Peyer's patch (tissue), 4 donors: ENCODE results near the gene DGKI. TPM values are rescaled to one million over a fixed set of nuclear protein-coding genes. Genes with fewer than 3 reads are reported as not detected.

Experiments
- DNase-seq, 3 donors: peaks; one replicate each; pipeline ENCODE4 v3.0.0-alpha.2; 2017 to 2019
- H3K27ac ChIP-seq, 4 donors: fragments of 200-600 bp; sonication (generic); one replicate each; pipeline ENCODE4 v1.5.1; 2016 to 2019
- H3K27me3 ChIP-seq, 2 donors: fragments of 200-600 bp; sonication (generic); one replicate each; pipeline ENCODE4 v1.5.1; 2019
- H3K36me3 ChIP-seq, 3 donors: fragments of 200-600 bp; sonication (generic); one replicate each; pipeline ENCODE4 v1.5.1; 2016 to 2019
- H3K4me1 ChIP-seq, 4 donors: fragments of 200-600 bp; sonication (generic); one replicate each; pipeline ENCODE4 v1.5.1; 2016 to 2019
- H3K4me3 ChIP-seq, 4 donors: fragments of 200-600 bp; sonication (generic); 1 replicate in 3 of 4; 2 replicates in 1 of 4; pipeline ENCODE4 v1.5.1; 2016 to 2019; ENCODE audit warnings: mild to moderate bottlenecking in 1 of 4
- H3K9me3 ChIP-seq, 4 donors: fragments of 200-600 bp; sonication (generic); one replicate each; pipeline ENCODE4 v1.5.1; 2016 to 2019; ENCODE audit warnings: mild to moderate bottlenecking in 1 of 4
- POLR2A ChIP-seq, 2 donors: fragments of 450-650 bp; IDR thresholded peaks; one replicate each; pipeline ENCODE4 v1.5.1; 2017; ENCODE audit warnings: antibody characterized with exemption in 2 of 2, mild to moderate bottlenecking in 2 of 2, moderate library complexity in 2 of 2
- total RNA-seq, 4 donors: library from RNA; depleted of rRNA; stranded (reverse); fragments of >200 nt; gene quantifications; one replicate each; pipeline ENCODE4 v1.1.0, GENCODE V29; 2016
- TF ChIP-seq, protein P1 (sequence below), 6 experiments: fragments of 450-650 bp in 4 of 6; fragments of 200-600 bp in 2 of 6; sonication (generic) in 1 of 6; IDR thresholded peaks; one replicate each; pipeline ENCODE4 v1.5.1; 2017 to 2019; ENCODE audit warnings: antibody characterized with exemption in 6 of 6, mild to moderate bottlenecking in 3 of 6, moderate library complexity in 1 of 6

The DGKI gene
- total RNA-seq, 4 donors from 2014 or later = 0.19 to 0.40 (median 0.35) TPM; not detected in 1

GRCh38 chr7:137386966-137387365, 459.8 kb downstream of the DGKI start:
- no peak for DNase-seq
- no peaks in the 10 kb centered on the region for H3K4me1 ChIP-seq
- no peaks in the 10 kb centered on the region for H3K9me3 ChIP-seq
- H3K36me3 ChIP-seq = no peaks in the 10 kb centered on the region
- TF ChIP-seq, protein P1, sequence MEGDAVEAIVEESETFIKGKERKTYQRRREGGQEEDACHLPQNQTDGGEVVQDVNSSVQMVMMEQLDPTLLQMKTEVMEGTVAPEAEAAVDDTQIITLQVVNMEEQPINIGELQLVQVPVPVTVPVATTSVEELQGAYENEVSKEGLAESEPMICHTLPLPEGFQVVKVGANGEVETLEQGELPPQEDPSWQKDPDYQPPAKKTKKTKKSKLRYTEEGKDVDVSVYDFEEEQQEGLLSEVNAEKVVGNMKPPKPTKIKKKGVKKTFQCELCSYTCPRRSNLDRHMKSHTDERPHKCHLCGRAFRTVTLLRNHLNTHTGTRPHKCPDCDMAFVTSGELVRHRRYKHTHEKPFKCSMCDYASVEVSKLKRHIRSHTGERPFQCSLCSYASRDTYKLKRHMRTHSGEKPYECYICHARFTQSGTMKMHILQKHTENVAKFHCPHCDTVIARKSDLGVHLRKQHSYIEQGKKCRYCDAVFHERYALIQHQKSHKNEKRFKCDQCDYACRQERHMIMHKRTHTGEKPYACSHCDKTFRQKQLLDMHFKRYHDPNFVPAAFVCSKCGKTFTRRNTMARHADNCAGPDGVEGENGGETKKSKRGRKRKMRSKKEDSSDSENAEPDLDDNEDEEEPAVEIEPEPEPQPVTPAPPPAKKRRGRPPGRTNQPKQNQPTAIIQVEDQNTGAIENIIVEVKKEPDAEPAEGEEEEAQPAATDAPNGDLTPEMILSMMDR (IDR thresholded peaks at IDR 0.05) = no peak
- no peak for TF ChIP-seq POLR2A (IDR thresholded peaks at IDR 0.05)
- no peak overlapping the region for H3K4me3 ChIP-seq
- H3K27ac ChIP-seq = no peak overlapping the region
- H3K27me3 ChIP-seq = no peaks in the 10 kb centered on the region

- no peak for TF ChIP-seq POLR2A (IDR thresholded peaks at IDR 0.05)
- TF ChIP-seq, protein P1 (IDR thresholded peaks at IDR 0.05) = no peak
- no peak overlapping the region for H3K4me3 ChIP-seq
These were observed 465.7 kb downstream of the DGKI start for GRCh38 chr7:137381045-137381444.

DNA sequence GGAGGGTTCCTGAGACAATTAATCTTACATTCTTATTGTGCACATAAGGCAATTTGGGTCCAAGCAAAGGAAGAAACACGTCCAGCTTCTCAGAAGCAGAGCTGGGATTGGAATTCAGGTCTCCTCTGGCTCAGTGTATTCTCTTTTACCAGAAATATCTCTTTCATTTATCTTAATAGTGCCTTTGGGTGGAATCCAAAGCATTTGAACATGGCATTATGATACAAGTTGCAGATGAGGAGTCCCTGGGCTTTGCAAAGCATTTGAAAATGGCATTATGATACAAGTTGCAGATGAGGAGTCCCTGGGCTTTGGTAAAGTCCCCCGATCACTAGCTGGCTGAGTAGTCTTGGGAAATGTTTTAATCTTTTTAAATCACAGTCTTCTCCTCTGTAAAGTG, 473.3 kb downstream of the DGKI start:
- Histone ChIP-seq H3K4me1 (no peaks in the 10 kb centered on the region), H3K4me3 (no peak overlapping the region), H3K27ac (no peak overlapping the region), H3K9me3 (no peaks in the 10 kb centered on the region), H3K36me3 (no peaks in the 10 kb centered on the region), H3K27me3 (no peaks in the 10 kb centered on the region)
- DNase-seq = no peak
- TF ChIP-seq, protein P1 (IDR thresholded peaks at IDR 0.05) = no peak
- TF ChIP-seq POLR2A (IDR thresholded peaks at IDR 0.05) = no peak

More at GRCh38 chr7:137381045-137381444, 465.7 kb downstream of the DGKI start:
- no peaks in the 10 kb centered on the region for H3K4me1 ChIP-seq
- no peak for DNase-seq
- no peaks in the 10 kb centered on the region for H3K27me3 ChIP-seq
- no peaks in the 10 kb centered on the region for H3K9me3 ChIP-seq
- no peak overlapping the region for H3K27ac ChIP-seq
- no peaks in the 10 kb centered on the region for H3K36me3 ChIP-seq

DNA sequence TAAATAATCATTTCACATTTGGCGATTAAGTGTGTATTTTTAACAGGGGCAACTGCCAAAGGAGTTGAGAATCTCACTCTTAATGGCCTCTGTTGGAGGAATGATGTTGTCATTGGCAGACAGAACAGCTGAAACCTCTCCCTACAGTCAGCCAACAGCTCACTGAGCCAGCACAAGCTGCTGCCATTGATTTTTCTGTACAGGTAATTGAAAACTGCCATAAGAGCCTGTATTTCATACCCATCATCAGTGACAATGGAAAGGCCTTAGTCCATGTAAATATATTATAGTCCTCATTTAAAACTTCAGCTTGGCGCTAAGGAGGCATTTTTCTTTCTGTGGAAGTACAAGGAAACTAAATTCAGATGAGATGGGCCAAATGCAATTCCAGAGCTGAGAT, 475.2 kb downstream of the DGKI start:
- DNase-seq = no peak
- no peak overlapping the region for H3K27ac ChIP-seq
- no peaks in the 10 kb centered on the region for H3K4me1 ChIP-seq
- no peaks in the 10 kb centered on the region for H3K9me3 ChIP-seq
- no peaks in the 10 kb centered on the region for H3K36me3 ChIP-seq
- H3K4me3 ChIP-seq = no peak overlapping the region
- no peaks in the 10 kb centered on the region for H3K27me3 ChIP-seq
- TF ChIP-seq POLR2A (IDR thresholded peaks at IDR 0.05) = no peak
- TF ChIP-seq, protein P1 (IDR thresholded peaks at IDR 0.05) = no peak

DNA sequence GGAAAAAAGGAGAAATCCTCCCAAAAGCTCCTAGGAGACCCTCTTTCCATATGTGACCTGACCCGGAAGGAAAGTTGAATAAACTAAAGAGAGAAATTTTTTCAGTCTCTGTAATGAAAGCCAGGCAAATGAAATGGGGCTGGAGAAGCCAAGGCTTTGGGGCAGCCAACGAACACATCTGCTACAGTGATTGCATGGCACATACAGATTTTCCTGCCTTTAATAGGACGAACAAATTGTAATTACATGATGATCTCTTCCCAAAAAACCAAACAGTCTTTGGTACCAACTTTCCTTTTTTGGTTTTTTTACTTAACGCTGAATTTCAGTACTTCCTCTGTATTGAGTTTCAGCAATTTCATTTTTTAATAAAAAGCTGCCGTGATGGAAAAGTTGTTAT, 479.8 kb downstream of the DGKI start:
- no peak for TF ChIP-seq POLR2A (IDR thresholded peaks at IDR 0.05)
- TF ChIP-seq, protein P1 (IDR thresholded peaks at IDR 0.05) = no peak
- H3K9me3 ChIP-seq = no peaks in the 10 kb centered on the region
- H3K4me1 ChIP-seq = no peaks in the 10 kb centered on the region
- DNase-seq = no peak
- H3K4me3 ChIP-seq = no peak overlapping the region
- no peak overlapping the region for H3K27ac ChIP-seq
- no peaks in the 10 kb centered on the region for H3K27me3 ChIP-seq
- no peaks in the 10 kb centered on the region for H3K36me3 ChIP-seq

GRCh38 chr7:137363683-137364082, 483.1 kb downstream of the DGKI start:
- DNase-seq = no peak
- Histone ChIP-seq H3K27me3 (no peaks in the 10 kb centered on the region), H3K9me3 (no peaks in the 10 kb centered on the region), H3K27ac (no peak overlapping the region), H3K4me1 (no peaks in the 10 kb centered on the region), H3K4me3 (no peak overlapping the region), H3K36me3 (no peaks in the 10 kb centered on the region)
- no peak for TF ChIP-seq POLR2A (IDR thresholded peaks at IDR 0.05)
- TF ChIP-seq, protein P1 (IDR thresholded peaks at IDR 0.05) = no peak
